ENCODE results near the gene DPH5. TPM values are rescaled to one million over a fixed set of nuclear protein-coding genes. Genes with fewer than 3 reads are reported as not detected.
"Not testable (repeated sequence)": the region's sequence is repeated elsewhere in the genome, so short reads cannot be mapped to it uniquely, and the experiment has no call there.

The DPH5 gene
- 22.1 TPM for total RNA-seq

GRCh38 chr1:101025657-101026429 lies at the start of gene DPH5:
DPH5 (minus strand) TSS chr1:101025784; CDS start chr1:101025443, 341 bp downstream.
- no peaks in the 10 kb centered on the region for H3K27me3 ChIP-seq
- peaks cover 11% of the 10 kb centered on the region for H3K4me1 ChIP-seq
- no peaks in the 10 kb centered on the region for H3K36me3 ChIP-seq
- H3K9me3 ChIP-seq = no peaks in the 10 kb centered on the region
- peak within 1 kb of the TSS; percentile 76 for H3K27ac ChIP-seq
- H3K4me3 ChIP-seq = peak within 1 kb of the TSS; percentile 59 to 63
- intact Hi-C loops (cut with DNase I) = no loop called here
- TF ChIP-seq POLR2AphosphoS5 (IDR thresholded peaks at IDR 0.05; ENCODE audit: insufficient read depth in 1 of 2, low read depth in 1 of 2) (peak in 1 of 2 donors; percentile 90), POLR2A (IDR thresholded peaks at IDR 0.05) (peak in 1 of 2 donors; percentile 60), CTCF (IDR thresholded peaks at IDR 0.05) (no peak)
- DNase-seq (ENCODE audit: extremely low spot score in 2 of 2) = no peak

- Histone ChIP-seq H3K27ac (no peak overlapping the region), H3K4me3 (no peak overlapping the region), H3K27me3 (no peaks in the 10 kb centered on the region), H3K36me3 (no peaks in the 10 kb centered on the region), H3K9me3 (no peaks in the 10 kb centered on the region), H3K4me1 (no peaks in the 10 kb centered on the region)
- DNase-seq (ENCODE audit: extremely low spot score in 2 of 2) = no peak
- intact Hi-C loops (cut with DNase I) = no loop called here
- TF ChIP-seq CTCF (IDR thresholded peaks at IDR 0.05) = no peak
- TF ChIP-seq POLR2AphosphoS5 (IDR thresholded peaks at IDR 0.05; ENCODE audit: insufficient read depth in 1 of 2, low read depth in 1 of 2) = no peak
- TF ChIP-seq POLR2A (IDR thresholded peaks at IDR 0.05) = no peak
Measured at GRCh38 chr1:101073836-101074235, 48.3 kb upstream of the DPH5 start.

GRCh38 chr1:101071470-101071891 lies 45.9 kb upstream of the DPH5 start:
- Histone ChIP-seq H3K9me3 (peaks cover 4% of the 10 kb centered on the region), H3K27ac (no peak overlapping the region), H3K4me3 (no peak overlapping the region), H3K36me3 (no peaks in the 10 kb centered on the region), H3K27me3 (no peaks in the 10 kb centered on the region), H3K4me1 (no peaks in the 10 kb centered on the region)
- intact Hi-C loops (cut with DNase I) = no loop called here
- TF ChIP-seq CTCF (IDR thresholded peaks at IDR 0.05) = no peak
- TF ChIP-seq POLR2A (IDR thresholded peaks at IDR 0.05) = no peak
- no peak for TF ChIP-seq POLR2AphosphoS5 (IDR thresholded peaks at IDR 0.05; ENCODE audit: insufficient read depth in 1 of 2, low read depth in 1 of 2)
- no peak for DNase-seq (ENCODE audit: extremely low spot score in 2 of 2)

GRCh38 chr1:101069158-101069557 lies 43.6 kb upstream of the DPH5 start:
- TF ChIP-seq POLR2AphosphoS5 (IDR thresholded peaks at IDR 0.05; ENCODE audit: insufficient read depth in 1 of 2, low read depth in 1 of 2) = no peak
- TF ChIP-seq POLR2A (IDR thresholded peaks at IDR 0.05) = no peak
- TF ChIP-seq CTCF (IDR thresholded peaks at IDR 0.05) = no peak
- Histone ChIP-seq H3K4me3 (no peak overlapping the region), H3K27me3 (no peaks in the 10 kb centered on the region), H3K4me1 (no peaks in the 10 kb centered on the region), H3K9me3 (peaks cover 4% of the 10 kb centered on the region), H3K27ac (no peak overlapping the region), H3K36me3 (no peaks in the 10 kb centered on the region)
- intact Hi-C loops (cut with DNase I) = no loop called here
- no peak for DNase-seq (ENCODE audit: extremely low spot score in 2 of 2)

GRCh38 chr1:101066937-101067335 lies 41.4 kb upstream of the DPH5 start:
- H3K27ac ChIP-seq; H3K9me3 ChIP-seq; H3K4me1 ChIP-seq; intact Hi-C loops (cut with DNase I); H3K4me3 ChIP-seq; H3K36me3 ChIP-seq; H3K27me3 ChIP-seq; DNase-seq (ENCODE audit: extremely low spot score in 2 of 2): not testable (repeated sequence)
